Aortic smooth muscle cell (primary cell): ENCODE results near the gene TIMM9. TPM values are rescaled to one million over a fixed set of nuclear protein-coding genes. Genes with fewer than 3 reads are reported as not detected.

ENCODE experiments used
- total RNA-seq: library from RNA; depleted of rRNA; stranded (reverse); fragments of >200 nt; gene quantifications from 2 replicates; pipeline ENCODE4 v1.2.3, GENCODE V29; 2014

The TIMM9 gene
- total RNA-seq = 12.3 and 19.8 TPM in 2 replicates

GRCh38 chr14:58427281-58428117 lies at the start of gene TIMM9, which contains the start of gene KIAA0586:
TIMM9 (minus strand) TSS chr14:58427531; CDS start chr14:58411945, 15,586 bp downstream.
KIAA0586 (plus strand) TSS chr14:58427719; CDS start chr14:58428265, 546 bp downstream.

GRCh38 chr14:58395812-58396788 lies 31.2 kb downstream of the TIMM9 start, which contains the start of gene TOMM20L:
TOMM20L (plus strand) TSS chr14:58395930; CDS start chr14:58395958, 28 bp downstream.

Other genes with a start within 250 kb of the TIMM9 start
- gene ACTR10, start 227.4 kb downstream of the TIMM9 start, total RNA-seq = 51.7 and 55.4 TPM in 2 replicates
- 71.7 and 79.8 TPM in 2 replicates for gene PSMA3, start 182.7 kb downstream of the TIMM9 start, total RNA-seq
- gene ARID4A, start 129.0 kb downstream of the TIMM9 start, total RNA-seq = 9.2 and 11.2 TPM in 2 replicates
- gene TOMM20L, start 31.6 kb downstream of the TIMM9 start, total RNA-seq = not detected in 2 replicates
- gene KIAA0586, start 188 bp upstream of the TIMM9 start, total RNA-seq = 20.6 and 23.5 TPM in 2 replicates
- gene DACT1, start 210.4 kb upstream of the TIMM9 start, total RNA-seq = 3.2 and 5.3 TPM in 2 replicates